OCI-LY7 (cell line): ENCODE measurements around the gene ELOVL1.

ENCODE experiments used
- CTCF ChIP-seq: fragments of 200-600 bp; sonication (generic); conservative IDR thresholded peaks from 2 replicates; pipeline ENCODE4 v1.5.1; 2014; ENCODE audit warnings: mild to moderate bottlenecking, antibody characterized with exemption, low read length, moderate library complexity, mixed read lengths
- EZH2phosphoT487 ChIP-seq: fragments of 200-600 bp; sonication (generic); IDR thresholded peaks from 2 replicates; pipeline ENCODE4 v1.6.1; 2018; ENCODE audit warnings: low read depth, borderline replicate concordance, mild to moderate bottlenecking, mixed run types, antibody characterized with exemption, low read length, moderate library complexity, mixed read lengths

- TF ChIP-seq CTCF = no peak
- no peak for TF ChIP-seq EZH2phosphoT487
These were observed 46.4 kb downstream of the ELOVL1 start for GRCh38 chr1:43321331-43321891.
